ENCODE results near the gene MMAB. TPM values are rescaled to one million over a fixed set of nuclear protein-coding genes. Genes with fewer than 3 reads are reported as not detected.
A peak's percentile ranks its signal among the peaks of the same experiment; 100 is the strongest.

Gene MMAB
- total RNA-seq, 1 experiment from 2014 or later: 24.3 TPM

DNA sequence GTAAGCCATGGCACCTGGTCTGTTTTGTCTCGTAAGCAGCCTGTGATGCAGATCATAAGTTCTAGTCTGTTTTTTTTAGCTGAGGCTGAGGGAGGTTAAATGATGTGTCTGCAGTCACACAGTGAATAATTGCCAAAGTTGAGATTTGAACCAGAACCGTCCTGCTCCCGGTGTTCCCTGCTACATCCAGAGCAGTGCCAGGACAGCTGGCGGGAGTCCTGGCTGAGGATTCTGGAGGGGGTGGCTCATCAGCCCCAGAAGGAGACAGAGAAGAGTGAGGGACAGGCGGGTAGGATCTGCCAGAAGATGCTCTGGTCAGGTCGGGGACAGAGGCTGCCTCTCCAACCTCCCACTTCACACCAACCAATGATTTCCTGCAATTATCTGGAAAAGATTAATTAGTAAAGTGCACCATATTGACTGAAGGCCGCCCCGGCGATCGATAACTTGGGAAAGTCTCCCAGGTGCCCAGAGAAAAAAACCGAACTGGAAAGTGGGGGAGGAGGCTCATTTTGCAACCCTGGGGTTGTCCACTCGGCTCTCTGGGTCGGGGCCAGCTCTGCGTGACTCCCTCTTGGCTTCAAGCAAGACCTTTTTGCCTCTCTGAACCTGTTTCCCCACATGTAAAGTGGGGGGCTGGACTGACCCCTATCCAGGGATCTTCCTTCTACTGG is 42.4 kb upstream of the MMAB start:
- Mint-ChIP-seq H3K4me3 (no peak overlapping the region), H3K27ac (peak overlapping the region in 2 of 3 experiments; percentile 16 to 63; a peak in 4 of 7 replicates), H3K4me1 (peaks cover 10 to 18% of the 10 kb centered on the region in 2 experiments), H3K27me3 (ENCODE audit: low read depth) (peaks cover 9% of the 10 kb centered on the region), H3K9me3 (no peaks in the 10 kb centered on the region), H3K36me3 (ENCODE audit: insufficient read depth in 1 of 3, low read depth in 3 of 3) (no peaks in the 10 kb centered on the region; a peak in 1 of 7 replicates)
- H3K4me2 ChIP-seq (ENCODE audit: insufficient read depth, insufficient read length, low read length): no peak overlapping the region
- no peaks in the 10 kb centered on the region for H3K27me3 ChIP-seq (ENCODE audit: insufficient read depth, low read length)
- no peak overlapping the region for H3K23ac ChIP-seq (ENCODE audit: insufficient read length, low read depth, low read length)
- H3K9me3 ChIP-seq (ENCODE audit: control insufficient read depth, low read depth, low read length): no peaks in the 10 kb centered on the region
- no peak overlapping the region for H2BK12ac ChIP-seq (ENCODE audit: insufficient read length, low read depth, low read length)
- H4K5ac ChIP-seq (ENCODE audit: insufficient read length, low read depth, low read length): no peak overlapping the region
- no peak overlapping the region for H2BK20ac ChIP-seq (ENCODE audit: low read depth, low read length, poor library complexity, severe bottlenecking)
- H3K4me1 ChIP-seq (ENCODE audit: insufficient read depth, low read length): no peaks in the 10 kb centered on the region
- no peak overlapping the region for H4K8ac ChIP-seq (replicated peaks; ENCODE audit: insufficient read length, low read depth, low read length)
- H3T11ph ChIP-seq (ENCODE audit: low read length): no peak overlapping the region
- no peak overlapping the region for H2AFZ ChIP-seq (ENCODE audit: low read length)
- H2BK15ac ChIP-seq (ENCODE audit: low read depth, low read length): no peak overlapping the region
- H4K20me1 ChIP-seq (ENCODE audit: control insufficient read depth, insufficient read depth, insufficient read length): no peaks in the 10 kb centered on the region
- no peaks in the 10 kb centered on the region for H3K79me2 ChIP-seq (ENCODE audit: insufficient read depth, low read length)
- H3K23me2 ChIP-seq (ENCODE audit: insufficient read length, low read depth, low read length, poor library complexity, severe bottlenecking): no peaks in the 10 kb centered on the region
- H2BK5ac ChIP-seq (ENCODE audit: insufficient read length, low read length): no peak overlapping the region
- H3K9ac ChIP-seq (ENCODE audit: extremely low read depth, insufficient read length, low read length): no peak overlapping the region
- H3K4ac ChIP-seq (ENCODE audit: low read depth, low read length): no peak overlapping the region
- H3K27ac ChIP-seq (ENCODE audit: insufficient read length, low read depth, low read length): no peak overlapping the region
- no peak overlapping the region for H4K91ac ChIP-seq (ENCODE audit: insufficient read length, low read depth, low read length)
- no peak overlapping the region for H3K56ac ChIP-seq (ENCODE audit: insufficient read length, low read depth, low read length)
- TF ChIP-seq, protein P1, sequence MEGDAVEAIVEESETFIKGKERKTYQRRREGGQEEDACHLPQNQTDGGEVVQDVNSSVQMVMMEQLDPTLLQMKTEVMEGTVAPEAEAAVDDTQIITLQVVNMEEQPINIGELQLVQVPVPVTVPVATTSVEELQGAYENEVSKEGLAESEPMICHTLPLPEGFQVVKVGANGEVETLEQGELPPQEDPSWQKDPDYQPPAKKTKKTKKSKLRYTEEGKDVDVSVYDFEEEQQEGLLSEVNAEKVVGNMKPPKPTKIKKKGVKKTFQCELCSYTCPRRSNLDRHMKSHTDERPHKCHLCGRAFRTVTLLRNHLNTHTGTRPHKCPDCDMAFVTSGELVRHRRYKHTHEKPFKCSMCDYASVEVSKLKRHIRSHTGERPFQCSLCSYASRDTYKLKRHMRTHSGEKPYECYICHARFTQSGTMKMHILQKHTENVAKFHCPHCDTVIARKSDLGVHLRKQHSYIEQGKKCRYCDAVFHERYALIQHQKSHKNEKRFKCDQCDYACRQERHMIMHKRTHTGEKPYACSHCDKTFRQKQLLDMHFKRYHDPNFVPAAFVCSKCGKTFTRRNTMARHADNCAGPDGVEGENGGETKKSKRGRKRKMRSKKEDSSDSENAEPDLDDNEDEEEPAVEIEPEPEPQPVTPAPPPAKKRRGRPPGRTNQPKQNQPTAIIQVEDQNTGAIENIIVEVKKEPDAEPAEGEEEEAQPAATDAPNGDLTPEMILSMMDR (conservative IDR thresholded peaks at IDR 0.05): no peak
- WGBS (ENCODE audit: extremely low coverage, insufficient read length, low lambda C conversion rate): no CpG with 5 or more reads among the region's 14 CpGs
- DNase-seq: no peak
- H2AK5ac ChIP-seq (ENCODE audit: insufficient read length, low read length): no peak overlapping the region
- H3K79me1 ChIP-seq (ENCODE audit: insufficient read depth, low read depth, low read length, poor library complexity, severe bottlenecking): no peaks in the 10 kb centered on the region
- no peak overlapping the region for H2BK120ac ChIP-seq (ENCODE audit: low read depth, low read length, poor library complexity, severe bottlenecking)
- H3K18ac ChIP-seq (ENCODE audit: insufficient read length, low read depth, low read length): no peak overlapping the region
- no peak overlapping the region for H3K14ac ChIP-seq (ENCODE audit: insufficient read depth, low read length)
